IMR-90 (cell line): ENCODE data around the gene IGF2. TPM values are rescaled to one million over a fixed set of nuclear protein-coding genes. Genes with fewer than 3 reads are reported as not detected.

ENCODE experiments used
- ATAC-seq: fragments of 200-7000 bp; cut with Tn5 transposase; 2 replicates; pipeline ENCODE4 v1.9.1; 2020; ENCODE audit warnings: low read depth, mild to moderate bottlenecking, moderate library complexity
- BruUV-seq: library from RNA; stranded (reverse); fragments of 400-500 nt; replicated peaks from 2 replicates; lab custom pipeline; 2021; lab: Mats Ljungman, UMichigan
- CTCF ChIA-PET: fragments of 300-600 bp; formaldehyde crosslinking; extraction: SDS; loops from one replicate; lab custom pipeline; 2021; ENCODE audit warnings: antibody characterized with exemption; lab: Yijun Ruan, JAX
- POLR2A ChIA-PET: fragments of 300-600 bp; sonication (Branson Sonifier 250); formaldehyde crosslinking; loops from one replicate; lab custom pipeline; 2022; ENCODE audit warnings: antibody characterized with exemption; ENCODE audit not compliant: unreplicated experiment; lab: Charles Lee
- DNase-seq: peaks from one replicate; pipeline ENCODE4 v3.0.0; 2013
- H2AFZ ChIP-seq: replicated peaks from 2 replicates; pipeline ENCODE3; 2013; ENCODE audit warnings: low read length, mild to moderate bottlenecking; ENCODE audit not compliant: poor library complexity
- H2AK5ac ChIP-seq: 2 replicates; pipeline ENCODE4 v1.6.1; 2013; ENCODE audit warnings: low read depth, low read length, inconsistent platforms
- H2AK9ac ChIP-seq: replicated peaks from 2 replicates; pipeline ENCODE3; 2013; ENCODE audit warnings: mild to moderate bottlenecking, low read depth, low read length, moderate library complexity; ENCODE audit not compliant: poor library complexity
- H2BK120ac ChIP-seq: 2 replicates; pipeline ENCODE4 v1.6.1; 2013; ENCODE audit warnings: low read depth, low read length, inconsistent platforms
- H2BK15ac ChIP-seq: 3 replicates; pipeline ENCODE4 v1.6.1; 2013; ENCODE audit warnings: low read depth, low read length, inconsistent platforms
- H2BK20ac ChIP-seq: 2 replicates; pipeline ENCODE4 v1.6.1; 2013; ENCODE audit warnings: low read depth, mild to moderate bottlenecking, inconsistent platforms, low read length, moderate library complexity
- H2BK5ac ChIP-seq: 2 replicates; pipeline ENCODE4 v1.6.1; 2013; ENCODE audit warnings: mild to moderate bottlenecking, low read depth, low read length, inconsistent platforms; ENCODE audit not compliant: poor library complexity, severe bottlenecking
- H3K14ac ChIP-seq: replicated peaks from 2 replicates; pipeline ENCODE4 v1.6.1; 2013; ENCODE audit warnings: low read depth, low read length, inconsistent platforms
- H3K18ac ChIP-seq: 2 replicates; pipeline ENCODE4 v1.6.1; 2013; ENCODE audit warnings: low read depth, low read length, control low read depth
- H3K23ac ChIP-seq: 2 replicates; pipeline ENCODE4 v1.6.1; 2013; ENCODE audit warnings: low read depth, low read length, inconsistent platforms
- H3K27ac ChIP-seq: 2 replicates; pipeline ENCODE4 v1.5.1; 2013; ENCODE audit warnings: mild to moderate bottlenecking, control low read depth, low read length; ENCODE audit not compliant: insufficient read depth
- H3K27me3 ChIP-seq: 2 replicates; pipeline ENCODE4 v1.6.1; 2013; ENCODE audit warnings: low read length; ENCODE audit not compliant: control insufficient read depth, insufficient read depth
- H3K36me3 ChIP-seq: 2 replicates; pipeline ENCODE4 v1.6.1; 2013; ENCODE audit warnings: low read length, mixed read lengths; ENCODE audit not compliant: control insufficient read depth, insufficient read depth
- H3K4ac ChIP-seq: 2 replicates; pipeline ENCODE4 v1.6.1; 2013; ENCODE audit warnings: low read depth, low read length, inconsistent platforms
- H3K4me1 ChIP-seq: 2 replicates; pipeline ENCODE4 v1.6.1; 2013; ENCODE audit warnings: low read length, mixed read lengths; ENCODE audit not compliant: control insufficient read depth, insufficient read depth
- H3K4me2 ChIP-seq: 2 replicates; pipeline ENCODE4 v1.6.1; 2013; ENCODE audit warnings: low read depth, mild to moderate bottlenecking, control low read depth, low read length, moderate library complexity
- H3K4me3 ChIP-seq: 2 replicates; pipeline ENCODE4 v1.5.1; 2013; ENCODE audit warnings: low read depth, mild to moderate bottlenecking, control low read depth, low read length, moderate library complexity; ENCODE audit not compliant: insufficient read depth
- H3K56ac ChIP-seq: 2 replicates; pipeline ENCODE4 v1.6.1; 2013; ENCODE audit warnings: low read length, inconsistent platforms; ENCODE audit not compliant: insufficient read depth; ENCODE audit errors: extremely low read depth
- H3K79me1 ChIP-seq, 2 experiments: 2 replicates each; pipeline ENCODE4 v1.6.1; 2013; ENCODE audit warnings: low read length in 2 of 2, inconsistent platforms in 1 of 2, low read depth in 1 of 2
- H3K9ac ChIP-seq: 2 replicates; pipeline ENCODE4 v1.6.1; 2013; ENCODE audit warnings: low read depth, low read length, control low read depth
- H3K9me1 ChIP-seq: 2 replicates; pipeline ENCODE4 v1.6.1; 2013; ENCODE audit warnings: low read length, inconsistent platforms; ENCODE audit not compliant: insufficient read depth
- H3K9me3 ChIP-seq: 2 replicates; pipeline ENCODE4 v1.6.1; 2013; ENCODE audit warnings: low read length; ENCODE audit not compliant: control insufficient read depth, insufficient read depth
- H4K20me1 ChIP-seq: 2 replicates; pipeline ENCODE4 v1.6.1; 2013; ENCODE audit warnings: low read length, inconsistent platforms; ENCODE audit not compliant: insufficient read depth
- H4K5ac ChIP-seq: 2 replicates; pipeline ENCODE4 v1.6.1; 2013; ENCODE audit warnings: mild to moderate bottlenecking, low read depth, low read length, control low read depth
- H4K8ac ChIP-seq, 2 experiments: 2 replicates each; pipeline ENCODE4 v1.6.1; 2013; ENCODE audit warnings: low read depth in 2 of 2, low read length in 2 of 2, control low read depth in 1 of 2, inconsistent platforms in 1 of 2
- H4K91ac ChIP-seq: 2 replicates; pipeline ENCODE4 v1.6.1; 2013; ENCODE audit warnings: low read depth, low read length, inconsistent platforms; ENCODE audit not compliant: insufficient read depth
- CTCF ChIP-seq: conservative IDR thresholded peaks from 2 replicates; pipeline ENCODE4 v1.5.1; 2012; ENCODE audit warnings: mild to moderate bottlenecking, low read depth, low read length, improper control_type of control experiment
- ELK1 ChIP-seq: fragments of 150-350 bp; IDR thresholded peaks from 2 replicates; pipeline ENCODE4 v1.6.1; 2016; ENCODE audit warnings: low read depth, mild to moderate bottlenecking, low read length, moderate library complexity, borderline replicate concordance
- FOS ChIP-seq: fragments of 150-350 bp; IDR thresholded peaks from 2 replicates; pipeline ENCODE4 v1.6.1; 2016; ENCODE audit warnings: low read depth, low read length
- MAFK ChIP-seq: IDR thresholded peaks from 2 replicates; pipeline ENCODE4 v1.6.1; 2012; ENCODE audit warnings: low read depth, low read length, improper control_type of control experiment
- MXI1 ChIP-seq: IDR thresholded peaks from 2 replicates; pipeline ENCODE4 v1.6.1; 2012; ENCODE audit warnings: low read depth, mild to moderate bottlenecking, low read length, moderate library complexity, borderline replicate concordance
- RAD21 ChIP-seq: IDR thresholded peaks from 2 replicates; pipeline ENCODE4 v1.6.1; 2012; ENCODE audit warnings: low read length, improper control_type of control experiment
- RCOR1 ChIP-seq: IDR thresholded peaks from 2 replicates; pipeline ENCODE4 v1.6.1; 2012; ENCODE audit warnings: mild to moderate bottlenecking, low read length, improper control_type of control experiment; ENCODE audit not compliant: insufficient replicate concordance
- RFX5 ChIP-seq: IDR thresholded peaks from 2 replicates; pipeline ENCODE4 v1.8.0; 2012; ENCODE audit warnings: low read depth, mild to moderate bottlenecking, low read length, moderate library complexity
- WGBS, 2 experiments: methylation state at CpG; one replicate each; pipeline versions ENCODE4 v1.1.5 to v1.1.7; 2013; ENCODE audit warnings: missing lambda C conversion rate in 2 of 2; ENCODE audit not compliant: insufficient read length in 1 of 2; ENCODE audit errors: extremely low coverage in 2 of 2; 5-methylcytosine and 5-hydroxymethylcytosine counted together
- dilution Hi-C: fragments of 300-500 bp; cut with HindIII; formaldehyde crosslinking; loops from one replicate; pipeline ENCODE4 v1.14.3; 2018; ENCODE audit warnings: low sequenced_read_pairs; ENCODE audit not compliant: unreplicated experiment
- in situ Hi-C: fragments of 300-500 bp; cut with MboI; formaldehyde crosslinking; loops from 3 replicates; pipeline ENCODE4 v1.14.3; 2019; ENCODE audit warnings: low sequenced_read_pairs, inconsistent platforms, mixed read lengths
- intact Hi-C: fragments of 100-400 bp; cut with micrococcal nuclease; formaldehyde crosslinking; loops from 2 replicates; pipeline ENCODE4 v1.10.0; 2022
- polyA plus RNA-seq, 3 experiments: library from polyadenylated mRNA; depleted of rRNA; stranded (reverse); fragments of >200 nt; gene quantifications; 2 replicates each; pipeline ENCODE4 v1.2.3, GENCODE V29; 2012; ENCODE audit warnings: low replicate concordance in 1 of 3
- total RNA-seq: library from RNA; depleted of rRNA; stranded (reverse); fragments of >200 nt; gene quantifications from 2 replicates; pipeline ENCODE4 v1.2.3, GENCODE V29; 2012
- TF ChIP-seq, protein P1 (sequence below): fragments of 150-350 bp; IDR thresholded peaks from 2 replicates; pipeline ENCODE4 v1.6.1; 2017; ENCODE audit warnings: mild to moderate bottlenecking, antibody characterized with exemption, low read length, low read depth

IGF2 gene
- total and polyA plus RNA-seq, 2 of the 4 experiments (the other 2 are of a cell fraction), result 2.3 to 21.8 TPM

DNA sequence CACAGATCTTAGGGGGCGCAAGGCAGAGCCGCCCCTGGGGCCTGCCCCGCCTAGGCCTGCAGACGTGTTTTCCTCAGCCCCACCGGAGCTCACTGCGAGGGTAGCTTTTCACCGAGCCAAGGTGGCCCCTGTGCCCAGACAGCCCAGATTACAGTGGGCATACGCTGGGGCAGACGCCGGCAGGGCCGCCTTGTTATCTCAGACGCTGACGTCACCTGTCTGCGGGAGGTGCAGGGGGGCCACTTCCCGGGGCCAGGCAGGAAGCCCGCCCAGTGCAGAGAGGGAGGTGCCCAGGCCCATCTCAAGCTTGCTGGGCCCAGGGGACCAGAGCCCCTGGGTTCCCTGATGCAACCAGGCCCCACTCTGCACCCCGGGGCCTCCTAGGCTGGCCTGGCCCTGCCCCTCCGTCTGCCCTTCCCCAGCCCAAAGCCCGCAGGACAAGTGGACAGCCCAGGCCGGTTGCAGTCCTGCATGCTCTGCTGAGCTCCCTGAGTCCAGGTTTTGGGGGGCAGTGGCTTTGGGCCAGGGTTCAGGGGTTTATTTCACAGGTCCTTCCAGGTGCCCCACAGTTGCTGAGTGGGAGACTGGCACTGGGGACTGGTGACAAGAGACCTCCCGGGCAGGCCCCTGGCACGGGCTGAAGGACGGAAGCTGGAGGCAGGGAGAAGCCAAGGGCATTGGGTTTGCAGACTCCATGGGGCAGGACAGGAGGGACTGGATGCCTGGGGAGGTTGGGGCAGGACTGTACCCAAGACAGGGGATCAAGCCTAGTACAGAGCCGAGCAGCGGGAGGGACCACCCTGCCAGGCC is 38.6 kb downstream of the IGF2 start (continued):
- no peak for TF ChIP-seq RFX5
- no peak for TF ChIP-seq RCOR1

- Histone ChIP-seq H3K9ac (no peak overlapping the region), H3K27ac (no peak overlapping the region), H3K4me3 (no peak overlapping the region), H4K5ac (no peak overlapping the region), H2BK5ac (no peak overlapping the region), H3K4ac (peak overlapping the region; percentile 35; the same call in 1 of the 2 replicates), H3K79me1 (peaks cover 0 to 10% of the 10 kb centered on the region in 2 experiments; a peak in 2 of 4 replicates), H3K9me1 (peaks cover 21% of the 10 kb centered on the region), H2AK9ac (no peak overlapping the region), H3K14ac (no peak overlapping the region), H4K20me1 (no peaks in the 10 kb centered on the region), H3K56ac (no peak overlapping the region), H3K9me3 (no peaks in the 10 kb centered on the region), H3K4me2 (no peak overlapping the region), H2BK20ac (no peak overlapping the region), H2AK5ac (peak overlapping the region; percentile 52), H3K36me3 (no peaks in the 10 kb centered on the region), H2AFZ (no peak overlapping the region), H2BK120ac (peak overlapping the region; percentile 99), H4K8ac (no peak overlapping the region), H3K23ac (no peak overlapping the region), H3K4me1 (peaks cover 25% of the 10 kb centered on the region), H3K18ac (no peak overlapping the region), H3K27me3 (no peaks in the 10 kb centered on the region; the same call in 1 of the 2 replicates), H4K91ac (peak overlapping the region; percentile 56), H2BK15ac (no peak overlapping the region)
- in situ Hi-C loops, result no loop called here
- ATAC-seq (no peak), DNase-seq (no peak)
- intact Hi-C loops, result loop anchor here (5.0 kb wide), 1 partner anchor 38 kb away; the partner anchor contains the start of gene IGF2
- no TSS peak for BruUV-seq
- POLR2A ChIA-PET, result no interaction called here
- 87% methylated on average over 3 of the region's 20 CpGs; no CpG with 5 or more reads in 1 of the 2 experiments for WGBS, 2 experiments
- CTCF ChIA-PET, result no interaction called here
- dilution Hi-C loops, result no loop called here
- TF ChIP-seq MXI1 (no peak), FOS (no peak), RAD21 (no peak), ELK1 (no peak), RFX5 (no peak), MAFK (no peak), CTCF (no peak)
- TF ChIP-seq, protein P1, sequence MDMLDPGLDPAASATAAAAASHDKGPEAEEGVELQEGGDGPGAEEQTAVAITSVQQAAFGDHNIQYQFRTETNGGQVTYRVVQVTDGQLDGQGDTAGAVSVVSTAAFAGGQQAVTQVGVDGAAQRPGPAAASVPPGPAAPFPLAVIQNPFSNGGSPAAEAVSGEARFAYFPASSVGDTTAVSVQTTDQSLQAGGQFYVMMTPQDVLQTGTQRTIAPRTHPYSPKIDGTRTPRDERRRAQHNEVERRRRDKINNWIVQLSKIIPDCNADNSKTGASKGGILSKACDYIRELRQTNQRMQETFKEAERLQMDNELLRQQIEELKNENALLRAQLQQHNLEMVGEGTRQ, result no peak
Measured at GRCh38 chr11:2099516-2100349, 39.5 kb downstream of the IGF2 start.
